Hematopoietic multipotent progenitor cell treated with erythropoietin and hydrocortisone succinate and interleukin-3 and kit ligand, for 17 days (in vitro differentiated cells): ENCODE data around the gene NRXN2.

ENCODE experiments used
- DNase-seq: peaks from one replicate; pipeline ENCODE4 v3.0.0-alpha.2; 2015; ENCODE audit warnings: low spot score

NRXN2 gene

GRCh38 chr11:64698427-64698826 is 24.6 kb downstream of the NRXN2 start:
- DNase-seq, result no peak

GRCh38 chr11:64697663-64698375 is 25.2 kb downstream of the NRXN2 start:
- no peak for DNase-seq

GRCh38 chr11:64696045-64696444 is 27.0 kb downstream of the NRXN2 start:
- DNase-seq, result no peak

- DNase-seq, result no peak
These were observed 27.4 kb downstream of the NRXN2 start for GRCh38 chr11:64695548-64695947.

- no peak for DNase-seq
These were observed 28.1 kb downstream of the NRXN2 start for GRCh38 chr11:64694821-64695365.

- DNase-seq, result no peak
These were observed 28.8 kb downstream of the NRXN2 start for GRCh38 chr11:64694026-64694755.

GRCh38 chr11:64692764-64693331 is 30.1 kb downstream of the NRXN2 start:
- no peak for DNase-seq

GRCh38 chr11:64691543-64691942 is 31.5 kb downstream of the NRXN2 start:
- no peak for DNase-seq

- DNase-seq, result no peak
These were observed 32.8 kb downstream of the NRXN2 start for GRCh38 chr11:64690235-64690634.

GRCh38 chr11:64688534-64688982 is 34.4 kb downstream of the NRXN2 start:
- DNase-seq, result peak; percentile 62

GRCh38 chr11:64687643-64688533 is 35.1 kb downstream of the NRXN2 start:
- no peak for DNase-seq

GRCh38 chr11:64687204-64687603 is 35.8 kb downstream of the NRXN2 start:
- no peak for DNase-seq

- DNase-seq, result no peak
These were observed 36.4 kb downstream of the NRXN2 start for GRCh38 chr11:64686466-64687170.

- DNase-seq, result no peak
These were observed 37.5 kb downstream of the NRXN2 start for GRCh38 chr11:64685536-64685935.

- DNase-seq, result no peak
These were observed 38.6 kb downstream of the NRXN2 start for GRCh38 chr11:64684357-64684756.

GRCh38 chr11:64681171-64681570 is 41.8 kb downstream of the NRXN2 start:
- DNase-seq, result no peak

- no peak for DNase-seq
These were observed 43.2 kb downstream of the NRXN2 start for GRCh38 chr11:64679846-64680245.

- DNase-seq, result no peak
These were observed 45.5 kb downstream of the NRXN2 start for GRCh38 chr11:64677441-64678023.

GRCh38 chr11:64676261-64676615 is 46.8 kb downstream of the NRXN2 start:
- DNase-seq, result no peak

GRCh38 chr11:64675450-64676260 is 47.3 kb downstream of the NRXN2 start:
- DNase-seq, result no peak
